Measurements from ENCODE around the gene PHLDA3. TPM values are rescaled to one million over a fixed set of nuclear protein-coding genes. Genes with fewer than 3 reads are reported as not detected.

PHLDA3 gene
- total RNA-seq, 1 donor from 2014 or later = 319 TPM

DNA sequence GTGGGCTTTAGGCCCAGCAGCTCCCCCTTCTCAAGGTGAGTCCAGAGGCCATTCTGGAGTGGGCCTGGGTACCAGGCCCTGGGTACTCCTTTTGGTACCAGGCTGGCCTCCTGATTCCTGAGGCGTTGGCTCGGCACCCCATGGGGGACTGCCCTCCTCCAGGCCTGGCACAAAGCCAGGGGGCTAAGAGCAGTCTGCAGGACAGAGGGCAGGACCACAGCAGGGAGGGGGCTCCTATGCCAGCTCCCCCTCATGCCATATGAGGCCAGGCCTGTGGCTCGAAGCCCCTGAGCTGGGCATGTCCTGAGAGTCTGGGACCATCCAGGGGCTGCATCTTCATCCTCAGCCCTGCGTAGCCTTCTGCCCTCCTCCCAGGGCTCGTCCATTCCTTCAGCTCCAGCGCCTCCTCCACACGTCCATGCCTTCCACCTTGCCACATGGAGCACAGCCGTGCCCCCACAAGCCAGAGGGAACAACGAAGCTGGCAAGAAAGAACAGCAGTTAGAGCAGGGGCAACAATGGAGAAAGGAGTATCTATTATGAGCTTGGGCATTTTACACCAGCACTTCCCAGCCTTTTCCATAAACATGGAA, 3.2 kb downstream of the PHLDA3 start:
- no peak for DNase-seq (ENCODE audit: low read depth)

DNA sequence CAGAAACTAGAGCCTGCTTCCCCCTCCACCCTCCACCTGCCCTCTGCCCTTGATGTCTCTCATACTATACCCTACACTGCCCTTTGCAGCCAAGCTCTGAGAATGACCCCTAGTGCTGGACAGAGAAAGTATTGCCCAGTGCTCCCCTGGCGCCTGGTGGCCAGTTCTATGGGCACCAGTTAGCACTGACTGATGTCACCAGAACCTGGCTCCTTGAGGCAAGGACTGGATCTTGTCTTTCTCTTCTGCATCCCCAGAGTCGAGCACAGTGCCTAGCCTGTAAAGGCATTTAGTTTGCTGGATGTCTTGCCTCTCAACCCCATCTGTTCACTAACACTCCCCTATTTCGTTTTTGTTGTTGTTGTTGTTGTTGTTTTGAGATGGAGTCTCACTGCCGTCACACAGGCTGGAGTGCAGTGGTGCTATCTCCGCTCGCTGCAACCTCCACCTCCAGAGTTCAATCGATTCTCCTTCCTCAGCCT, 5.9 kb downstream of the PHLDA3 start:
- DNase-seq (ENCODE audit: low read depth) = peak; percentile 89

DNA sequence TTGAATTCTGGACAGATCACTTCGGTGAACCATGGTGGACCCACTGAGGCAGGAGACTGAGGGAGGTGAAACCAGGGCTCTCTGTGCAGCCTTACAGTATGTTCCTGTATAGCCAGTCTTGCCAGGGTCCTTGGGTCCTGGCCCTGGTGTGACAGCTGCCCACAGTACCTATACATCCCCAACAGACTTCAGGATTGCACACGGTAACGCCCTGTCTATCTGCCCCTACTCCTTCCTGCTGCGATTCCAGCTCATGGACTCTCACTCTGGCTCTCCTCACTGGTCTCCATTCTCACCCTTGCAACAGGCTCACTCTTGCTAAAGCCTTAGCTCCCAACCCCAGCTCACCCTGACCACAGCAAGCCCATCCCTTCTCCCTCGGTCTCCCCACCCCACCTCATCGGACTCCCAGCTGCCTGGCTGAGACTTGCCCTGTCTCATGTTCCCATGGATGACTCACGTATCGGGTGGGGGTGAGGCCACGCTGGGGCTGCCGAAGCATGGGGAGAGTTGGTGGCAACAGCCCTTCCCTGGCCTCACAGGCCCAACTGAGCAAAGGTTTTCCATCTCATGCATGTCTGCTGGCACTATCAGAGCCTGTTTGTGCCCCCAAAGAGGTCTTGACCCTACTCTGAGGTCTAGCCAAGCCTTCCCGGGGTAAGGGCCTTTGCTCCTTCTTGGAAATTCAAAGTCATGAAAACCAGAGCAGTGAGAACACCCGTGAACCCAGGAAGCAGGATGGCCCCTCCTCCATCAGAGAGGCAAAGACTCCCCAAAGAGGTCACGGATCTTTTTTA, 7.1 kb downstream of the PHLDA3 start:
- peak; percentile 100 for DNase-seq (ENCODE audit: low read depth)

DNA sequence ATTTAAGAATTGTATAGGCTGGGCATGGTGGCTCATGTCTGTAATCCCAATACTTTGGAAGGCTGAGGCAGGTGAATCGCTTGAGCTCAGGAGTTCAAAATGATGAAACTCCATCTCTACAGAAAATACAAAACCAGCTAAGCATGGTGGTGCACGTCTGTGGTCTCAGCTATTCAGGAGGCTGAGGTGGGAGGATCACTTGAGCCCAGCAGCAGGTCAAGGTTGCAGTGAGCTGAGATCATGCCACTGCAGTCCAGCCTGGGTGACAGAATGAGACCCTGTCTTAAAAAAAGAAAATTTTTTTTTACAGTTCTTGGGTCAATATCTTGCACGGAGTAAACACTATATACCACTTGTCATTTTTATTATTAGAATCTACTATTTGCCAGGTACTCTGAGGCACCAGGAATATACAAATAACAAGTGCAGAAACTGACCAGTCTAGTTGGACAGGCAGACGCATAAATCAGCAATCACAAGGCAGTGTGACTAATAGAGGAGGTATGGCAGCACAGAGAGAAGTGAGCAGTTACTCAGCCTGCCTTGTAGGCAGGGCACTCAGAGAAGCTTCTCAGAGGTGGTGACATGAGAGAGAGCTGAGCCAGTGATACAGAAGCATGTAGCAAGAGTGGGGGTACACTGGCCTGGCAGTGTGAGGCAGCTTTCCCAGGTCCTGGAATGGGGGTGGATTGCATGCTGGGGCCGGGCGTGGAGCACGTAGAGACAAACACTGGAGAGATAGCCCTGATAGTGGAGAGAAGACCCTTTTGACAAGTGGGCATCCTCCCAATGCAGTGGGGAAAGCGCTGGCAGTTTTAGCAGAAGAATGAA, 8.0 kb downstream of the PHLDA3 start:
- DNase-seq (ENCODE audit: low read depth) = peak; percentile 96

DNA sequence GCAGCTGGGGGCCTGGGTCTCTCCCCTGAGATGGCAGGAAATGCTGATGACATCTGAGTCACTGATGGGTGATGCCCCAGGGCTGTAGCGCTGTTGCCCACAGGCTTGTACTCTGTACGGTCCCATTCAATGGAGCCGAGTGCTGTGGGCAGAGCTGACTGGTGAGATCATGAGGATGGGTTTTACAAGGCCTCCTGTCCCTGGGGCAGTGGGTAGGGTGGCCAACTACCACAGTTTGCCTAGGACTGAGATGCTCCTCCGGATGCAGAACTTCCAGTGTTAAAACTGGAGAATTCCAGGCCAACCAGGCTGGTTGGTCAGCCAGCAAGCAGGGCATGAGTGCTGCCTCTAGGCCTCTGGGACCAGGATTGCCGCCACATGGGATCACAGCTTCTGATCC, 9.2 kb downstream of the PHLDA3 start:
- DNase-seq (ENCODE audit: low read depth) = no peak

DNA sequence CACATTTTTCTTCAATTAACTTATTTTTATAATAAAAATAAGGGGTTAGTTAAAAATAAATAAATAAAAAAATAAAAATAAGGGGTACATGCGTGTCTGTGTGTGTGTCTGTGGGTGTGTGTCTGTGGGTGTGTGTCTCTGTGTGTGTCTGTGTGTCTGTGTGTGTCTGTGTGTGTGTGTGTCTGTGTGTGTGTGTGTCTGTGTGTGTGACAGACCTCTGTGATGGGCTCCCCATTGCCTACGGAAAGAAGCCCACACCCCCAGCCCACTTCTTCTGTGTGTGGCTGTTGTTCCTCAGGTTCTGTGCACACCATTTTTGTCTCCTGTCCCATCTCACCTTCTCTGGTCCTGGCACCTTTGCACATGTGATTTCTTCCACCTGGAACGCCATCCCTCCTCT, 9.9 kb downstream of the PHLDA3 start:
- DNase-seq (ENCODE audit: low read depth) = no peak

DNA sequence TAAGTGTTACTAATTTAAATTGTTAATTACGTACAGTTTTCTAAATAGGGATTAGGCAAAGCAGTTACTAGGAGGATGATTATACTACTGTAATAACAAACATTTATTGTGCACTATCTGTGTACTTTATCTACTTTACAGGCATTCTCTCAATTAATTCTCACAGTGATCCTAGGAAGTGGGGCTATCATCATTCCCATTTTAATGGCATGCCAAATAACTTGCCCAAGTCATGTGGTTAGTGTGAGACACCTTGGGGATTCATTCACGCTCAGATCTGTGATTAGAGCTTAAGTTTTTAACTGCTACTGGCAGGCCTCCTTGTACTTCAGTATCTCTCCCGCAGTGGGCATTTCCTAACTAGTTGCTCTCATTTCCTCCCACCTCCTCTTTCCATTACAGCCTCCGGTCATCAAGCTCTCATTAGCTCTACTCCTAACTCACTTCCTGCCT, 11.5 kb downstream of the PHLDA3 start:
- DNase-seq (ENCODE audit: low read depth) = no peak

DNA sequence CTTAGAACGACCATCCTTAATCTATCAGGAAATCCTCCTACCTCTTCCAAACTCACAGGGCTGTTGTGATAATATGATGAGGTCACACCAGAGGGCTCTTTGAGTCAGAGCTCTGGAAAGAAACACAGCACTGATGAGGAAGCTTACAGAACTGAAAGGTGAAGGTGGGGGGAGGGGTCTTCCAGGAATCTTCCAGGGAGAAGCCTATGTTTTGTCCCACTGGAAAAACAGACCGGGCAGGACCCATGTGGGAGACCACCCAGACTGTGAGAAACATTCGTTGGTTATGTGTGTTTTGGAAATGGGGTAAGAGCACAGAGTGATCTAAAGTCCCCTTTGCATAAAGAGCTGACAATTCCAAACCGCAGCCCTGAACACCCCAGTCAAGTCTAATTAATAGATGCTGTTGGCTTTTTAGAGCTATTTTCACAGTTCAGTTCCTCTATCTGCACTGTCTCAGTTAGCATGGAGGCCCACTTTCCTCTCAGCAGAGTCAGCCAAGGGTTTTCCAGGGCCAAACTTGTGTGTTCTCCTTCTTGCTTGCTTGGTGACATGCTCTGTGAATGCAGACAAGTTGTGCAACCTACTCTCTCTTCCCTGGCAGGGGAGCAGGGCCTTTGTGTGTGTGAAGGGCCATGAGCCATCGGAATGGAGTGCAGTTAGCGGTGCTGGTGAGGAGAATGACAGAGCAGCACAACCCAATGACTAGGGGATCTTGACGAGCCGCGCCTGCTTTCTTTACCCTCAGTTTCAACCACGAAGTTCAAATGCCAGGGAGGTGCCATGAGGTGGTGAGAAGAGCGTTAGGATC, 12.3 kb downstream of the PHLDA3 start:
- DNase-seq (ENCODE audit: low read depth) = peak; percentile 90

DNA sequence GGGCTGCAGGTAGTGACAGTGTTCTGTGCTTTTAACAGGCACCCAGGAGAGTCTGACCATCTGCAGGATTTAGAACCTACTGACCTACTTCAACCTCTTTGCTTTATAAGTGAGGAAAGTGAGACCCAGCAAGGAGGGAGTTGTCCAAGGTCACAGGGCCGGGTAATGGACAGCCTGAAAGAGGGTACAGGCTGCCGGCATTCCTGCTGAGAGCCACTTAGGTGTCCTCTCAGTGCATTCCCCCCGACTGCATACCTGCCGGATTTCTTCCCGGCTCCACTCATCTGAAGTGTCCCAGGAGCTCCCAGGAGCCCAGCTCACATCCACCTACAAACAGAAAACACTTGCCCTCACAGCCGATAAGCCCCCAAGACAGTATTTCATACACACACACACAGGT, 13.9 kb downstream of the PHLDA3 start:
- DNase-seq (ENCODE audit: low read depth) = no peak

DNA sequence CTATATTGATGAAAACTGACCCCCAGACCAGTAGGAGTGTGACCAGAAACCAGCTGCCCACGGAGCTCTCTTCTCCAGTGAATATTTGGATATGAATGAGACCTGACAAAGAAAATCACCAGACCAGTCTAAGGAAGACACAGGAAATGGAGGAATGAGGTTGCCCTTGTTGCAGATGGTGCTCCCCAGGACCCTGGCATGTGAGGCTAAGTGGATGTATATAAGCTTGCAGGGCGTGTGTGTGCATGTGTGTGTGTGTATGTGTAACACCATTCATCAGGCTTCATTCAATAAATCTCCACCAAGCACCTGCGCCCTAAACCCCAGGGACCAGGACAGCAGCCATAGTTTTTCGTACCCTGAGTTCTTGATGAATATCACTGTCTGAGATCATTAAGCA, 14.4 kb downstream of the PHLDA3 start:
- no peak for DNase-seq (ENCODE audit: low read depth)

DNA sequence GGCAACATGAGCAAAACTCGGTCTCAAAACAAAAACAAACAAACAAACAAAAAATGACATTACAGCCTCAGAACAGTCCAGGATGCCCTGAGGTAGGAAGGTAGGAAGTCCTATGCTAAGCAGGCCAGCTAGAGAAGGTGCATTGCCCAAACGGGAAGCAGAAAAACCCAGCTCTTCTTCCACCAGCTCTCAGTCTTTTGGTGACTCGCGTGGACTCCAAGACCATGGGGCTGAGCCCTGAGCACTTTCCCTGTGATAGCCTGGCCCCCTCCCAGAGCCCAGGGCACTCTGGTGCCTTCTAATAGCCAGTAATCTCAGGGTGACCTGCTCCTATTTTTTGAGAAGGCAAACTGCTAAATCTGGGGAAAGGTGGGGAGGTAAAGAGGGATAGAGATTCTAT, 16.1 kb downstream of the PHLDA3 start:
- DNase-seq (ENCODE audit: low read depth) = no peak

DNA sequence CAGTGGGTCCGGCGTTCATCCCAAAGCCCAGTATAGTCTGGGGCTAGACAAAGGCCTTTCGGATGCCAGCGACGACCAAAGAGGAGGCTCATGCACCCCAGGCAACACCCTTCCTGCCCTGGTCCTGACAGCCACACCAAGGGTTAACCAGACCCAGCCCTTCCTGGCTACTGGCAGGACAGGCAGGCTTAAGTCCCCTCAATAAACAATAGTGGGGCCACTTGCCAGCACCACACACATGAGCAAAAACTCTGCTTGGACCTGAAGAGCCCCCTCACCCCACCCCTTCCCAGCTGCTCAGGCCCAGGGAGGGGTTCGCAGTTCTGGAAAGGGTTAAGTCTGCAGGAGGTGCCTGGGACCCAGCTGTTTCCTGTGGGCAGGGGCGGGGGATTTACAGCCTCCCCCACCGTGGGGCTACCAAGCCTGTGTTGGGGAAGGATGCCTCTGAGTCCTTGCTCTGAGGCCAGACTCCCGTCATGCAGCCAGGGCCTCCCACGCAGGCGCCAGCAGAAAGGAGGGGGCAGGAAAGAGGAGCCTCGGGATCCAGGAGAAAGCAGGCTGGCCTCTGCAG, 18.2 kb downstream of the PHLDA3 start:
- peak; percentile 84 for DNase-seq (ENCODE audit: low read depth)

DNA sequence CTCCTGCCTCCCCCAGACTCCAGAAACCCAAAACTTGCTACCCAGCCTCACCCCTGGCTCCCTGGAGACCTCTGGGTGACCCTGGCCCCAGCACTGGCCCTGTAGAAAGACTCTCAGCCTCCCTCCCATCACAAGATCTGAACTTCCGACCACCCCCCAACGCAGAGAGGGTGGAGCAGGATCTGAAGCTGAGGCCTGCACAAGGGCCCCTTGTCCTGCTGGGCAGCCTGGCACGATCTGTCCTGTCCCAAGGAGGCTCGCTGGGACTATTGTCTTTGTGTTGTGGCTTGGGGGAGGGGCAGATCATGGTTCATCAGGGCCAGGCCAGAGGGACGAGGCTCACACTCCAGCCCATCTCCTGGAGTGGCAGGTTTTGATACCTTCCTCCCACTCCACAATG, 20.0 kb downstream of the PHLDA3 start:
- DNase-seq (ENCODE audit: low read depth) = no peak

DNA sequence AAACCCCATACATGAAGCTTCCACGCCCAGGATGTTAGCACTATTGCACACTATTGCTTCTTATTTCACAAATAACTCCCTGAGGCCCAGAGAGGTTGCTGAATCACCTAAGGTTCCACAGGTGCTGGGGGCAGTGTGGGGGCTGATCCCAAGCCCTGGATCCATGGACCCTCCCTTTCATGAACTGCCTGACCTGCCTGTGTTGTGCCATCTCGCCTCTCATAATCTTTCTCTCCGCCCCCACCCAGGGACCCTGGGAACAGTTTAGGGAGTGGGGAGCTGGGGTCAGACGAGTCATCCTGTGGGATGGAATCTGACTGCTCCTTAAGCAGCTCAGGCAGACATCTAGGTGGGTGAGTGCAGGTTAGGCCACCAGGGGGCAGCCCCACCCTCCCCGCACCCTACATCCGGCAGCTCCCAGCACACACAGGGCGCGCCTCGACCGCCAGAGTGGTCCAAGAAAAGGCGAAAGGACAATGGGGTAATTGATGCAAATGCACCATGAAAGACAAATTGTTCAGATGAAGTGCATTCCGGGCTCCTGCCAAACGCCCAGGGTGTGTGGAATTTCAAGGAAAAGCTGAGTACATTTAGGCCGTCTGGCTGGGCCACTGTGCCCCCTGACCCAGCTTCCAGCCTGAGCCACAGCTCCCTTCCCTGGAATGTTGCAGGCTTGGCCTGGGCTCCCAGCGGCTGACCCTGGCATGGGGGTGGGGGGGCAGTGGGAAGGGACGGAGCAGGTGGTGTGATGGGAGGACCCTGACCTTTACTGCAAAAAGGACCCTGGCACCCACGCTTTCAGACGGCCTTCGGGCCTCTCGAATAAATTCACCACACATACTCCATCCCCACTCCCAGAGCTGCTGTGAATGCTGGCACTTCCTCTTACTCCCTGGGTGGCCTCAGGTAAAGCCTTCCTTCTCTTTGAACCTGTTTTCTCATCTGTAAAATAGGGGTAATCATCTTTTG, 20.8 kb downstream of the PHLDA3 start:
- peak; percentile 74 for DNase-seq (ENCODE audit: low read depth)

DNA sequence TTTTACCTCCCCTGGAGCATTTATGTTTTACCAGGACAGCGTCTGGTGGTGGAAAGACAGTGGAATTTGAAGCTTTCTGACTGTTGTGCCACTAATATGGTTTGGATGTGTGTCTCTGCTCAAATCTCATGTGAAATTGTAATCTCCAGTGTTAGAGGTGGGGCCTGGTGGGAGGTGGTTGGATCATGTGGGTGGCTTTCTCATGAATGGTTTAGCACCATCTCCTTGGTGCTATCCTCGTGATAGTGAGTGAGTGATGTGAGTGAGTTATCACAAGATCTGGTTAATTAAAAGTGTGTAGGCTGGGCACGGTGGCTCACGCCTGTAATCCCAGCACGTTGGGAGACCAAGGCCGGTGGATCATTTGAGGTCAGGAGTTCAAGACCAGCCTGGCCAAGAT, 23.7 kb downstream of the PHLDA3 start:
- no peak for DNase-seq (ENCODE audit: low read depth)

DNA sequence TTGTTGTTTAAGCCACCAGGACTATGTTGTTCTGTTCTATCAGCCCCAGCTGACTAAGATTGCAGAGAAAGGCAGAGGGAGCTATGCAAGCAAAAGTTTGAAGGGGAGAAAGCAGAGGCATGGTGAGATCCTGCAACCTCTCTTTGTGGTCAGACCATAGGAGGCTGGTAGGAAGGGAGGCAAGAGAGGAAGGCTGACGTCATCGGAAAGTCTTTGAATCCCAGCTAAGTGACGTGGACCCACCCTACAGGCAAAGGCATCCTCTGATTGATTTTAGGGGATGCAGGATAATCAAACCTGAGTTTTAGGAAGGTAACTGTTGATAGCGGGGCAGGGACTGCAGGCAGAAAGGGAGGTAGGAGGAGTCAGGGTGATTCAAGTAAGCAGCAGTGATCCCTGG, 24.2 kb downstream of the PHLDA3 start:
- DNase-seq (ENCODE audit: low read depth) = no peak

DNA sequence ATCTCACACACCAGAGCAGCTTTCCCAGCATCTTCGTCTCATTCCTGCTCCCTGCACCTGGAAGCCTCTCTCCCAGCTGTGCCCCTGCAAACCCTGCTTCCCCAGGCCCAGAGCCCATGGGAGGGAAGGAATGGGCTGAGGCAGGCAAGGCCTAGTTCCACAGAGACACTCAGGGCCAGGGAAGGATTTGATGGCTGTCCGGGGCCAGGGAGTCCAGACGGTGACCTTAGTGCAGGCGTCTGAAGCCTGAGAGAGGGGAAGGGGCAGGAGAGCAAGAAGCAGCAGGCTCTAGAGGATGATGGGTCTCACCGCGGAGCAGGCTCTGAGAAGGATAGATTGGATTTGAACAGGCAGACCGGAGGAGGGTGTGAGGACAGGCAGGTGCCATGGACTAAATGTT, 25.2 kb downstream of the PHLDA3 start:
- no peak for DNase-seq (ENCODE audit: low read depth)

DNA sequence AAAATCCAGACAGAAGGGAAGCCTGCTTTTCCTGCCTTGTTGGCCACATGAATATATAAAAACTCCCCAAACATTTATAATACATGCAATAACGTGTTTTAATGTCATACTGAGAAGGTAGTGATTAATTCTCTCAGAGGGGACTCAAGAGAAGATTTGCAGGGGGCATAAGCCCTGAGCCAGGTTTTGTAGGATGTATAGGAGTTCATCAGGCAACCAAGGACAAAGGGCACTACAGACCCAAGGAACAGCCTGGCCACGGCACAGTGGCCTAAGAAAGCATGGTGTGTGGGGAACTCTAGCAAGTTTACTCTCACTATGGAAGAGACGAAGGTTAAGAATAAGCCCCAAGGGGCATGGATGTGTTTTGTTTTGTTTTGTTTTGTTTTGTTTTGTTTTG, 32.0 kb downstream of the PHLDA3 start:
- no peak for DNase-seq (ENCODE audit: low read depth)

DNA sequence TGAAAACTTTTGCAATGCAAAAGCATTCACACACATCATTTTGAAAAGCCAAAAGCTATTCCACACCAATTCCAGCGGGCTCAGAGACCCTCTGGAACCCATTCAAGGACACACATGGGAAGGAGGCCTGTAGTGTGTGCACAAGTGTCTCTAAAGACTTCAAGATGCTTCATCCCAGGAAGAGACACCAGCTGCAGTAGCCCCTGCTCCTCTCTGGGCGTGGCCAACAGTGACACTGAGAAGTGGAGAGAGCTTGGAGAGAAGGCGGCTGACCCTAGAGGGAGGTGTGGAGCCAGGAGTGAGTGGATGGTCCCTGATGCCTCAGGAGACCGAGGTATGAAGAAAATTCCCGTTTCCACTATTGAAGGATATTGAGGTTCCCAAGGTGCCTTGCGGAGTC, 32.6 kb downstream of the PHLDA3 start:
- DNase-seq (ENCODE audit: low read depth) = peak; percentile 75

DNA sequence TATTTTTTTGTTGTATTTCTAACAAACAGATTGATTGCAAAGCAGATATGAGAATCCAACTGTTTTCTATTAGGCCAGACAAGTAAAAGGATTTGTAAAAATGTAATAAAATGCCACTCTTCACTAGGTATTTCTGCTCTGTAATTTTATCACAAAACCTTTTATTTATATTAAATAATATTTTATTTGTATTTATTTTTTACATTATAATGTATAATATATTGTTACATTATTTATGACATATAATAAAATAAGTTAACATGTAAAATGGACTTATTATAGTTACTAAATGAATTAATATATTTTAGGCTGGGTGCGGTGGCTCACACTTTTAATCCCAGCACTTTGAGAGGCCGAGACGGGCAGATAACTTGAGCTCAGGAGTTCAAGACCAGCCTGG, 34.7 kb downstream of the PHLDA3 start:
- no peak for DNase-seq (ENCODE audit: low read depth)
